GM19043 (cell line): ENCODE results near the gene L3MBTL4.

ENCODE experiments used
- ATAC-seq: cut with Tn5 transposase; IDR thresholded peaks from one replicate; pipeline ENCODE4 v1.9.1; 2021; ENCODE audit warnings: low read depth; ENCODE audit not compliant: unreplicated experiment

L3MBTL4 gene

GRCh38 chr18:5975111-5976002, 439.4 kb downstream of the L3MBTL4 start:
- ATAC-seq: peak; percentile 65

GRCh38 chr18:5974696-5975095, 440.0 kb downstream of the L3MBTL4 start:
- ATAC-seq: peak; percentile 12

GRCh38 chr18:5973099-5973498, 441.6 kb downstream of the L3MBTL4 start:
- ATAC-seq: no peak

- ATAC-seq: peak; percentile 52
These were observed 442.4 kb downstream of the L3MBTL4 start for GRCh38 chr18:5972298-5972697.

GRCh38 chr18:5969989-5970403, 444.7 kb downstream of the L3MBTL4 start:
- ATAC-seq: no peak

GRCh38 chr18:5969355-5969988, 445.2 kb downstream of the L3MBTL4 start:
- no peak for ATAC-seq

- no peak for ATAC-seq
These were observed 447.0 kb downstream of the L3MBTL4 start for GRCh38 chr18:5967666-5968065.

- ATAC-seq: no peak
These were observed 447.7 kb downstream of the L3MBTL4 start for GRCh38 chr18:5967007-5967406.

- no peak for ATAC-seq
These were observed 448.2 kb downstream of the L3MBTL4 start for GRCh38 chr18:5966514-5966913.

GRCh38 chr18:5964996-5965395, 449.7 kb downstream of the L3MBTL4 start:
- ATAC-seq: no peak

- no peak for ATAC-seq
These were observed 450.1 kb downstream of the L3MBTL4 start for GRCh38 chr18:5964596-5964995.

GRCh38 chr18:5964108-5964507, 450.6 kb downstream of the L3MBTL4 start:
- ATAC-seq: no peak

- no peak for ATAC-seq
These were observed 451.4 kb downstream of the L3MBTL4 start for GRCh38 chr18:5963267-5963666.

GRCh38 chr18:5962362-5962761, 452.3 kb downstream of the L3MBTL4 start:
- ATAC-seq: no peak

GRCh38 chr18:5961828-5962150, 452.9 kb downstream of the L3MBTL4 start:
- no peak for ATAC-seq

- ATAC-seq: no peak
These were observed 453.4 kb downstream of the L3MBTL4 start for GRCh38 chr18:5961097-5961827.

- ATAC-seq: no peak
These were observed 455.9 kb downstream of the L3MBTL4 start for GRCh38 chr18:5958822-5959221.

- ATAC-seq: no peak
These were observed 458.9 kb downstream of the L3MBTL4 start for GRCh38 chr18:5955861-5956260.

- ATAC-seq: no peak
These were observed 463.1 kb downstream of the L3MBTL4 start for GRCh38 chr18:5951515-5952091.

- no peak for ATAC-seq
These were observed 465.9 kb downstream of the L3MBTL4 start for GRCh38 chr18:5948781-5949180.

GRCh38 chr18:5948237-5948636, 466.5 kb downstream of the L3MBTL4 start:
- no peak for ATAC-seq
